ENCODE results near the gene RET. TPM values are rescaled to one million over a fixed set of nuclear protein-coding genes. Genes with fewer than 3 reads are reported as not detected.

Gene RET
- total RNA-seq, 1 donor from 2014 or later: 1.1 TPM

DNA sequence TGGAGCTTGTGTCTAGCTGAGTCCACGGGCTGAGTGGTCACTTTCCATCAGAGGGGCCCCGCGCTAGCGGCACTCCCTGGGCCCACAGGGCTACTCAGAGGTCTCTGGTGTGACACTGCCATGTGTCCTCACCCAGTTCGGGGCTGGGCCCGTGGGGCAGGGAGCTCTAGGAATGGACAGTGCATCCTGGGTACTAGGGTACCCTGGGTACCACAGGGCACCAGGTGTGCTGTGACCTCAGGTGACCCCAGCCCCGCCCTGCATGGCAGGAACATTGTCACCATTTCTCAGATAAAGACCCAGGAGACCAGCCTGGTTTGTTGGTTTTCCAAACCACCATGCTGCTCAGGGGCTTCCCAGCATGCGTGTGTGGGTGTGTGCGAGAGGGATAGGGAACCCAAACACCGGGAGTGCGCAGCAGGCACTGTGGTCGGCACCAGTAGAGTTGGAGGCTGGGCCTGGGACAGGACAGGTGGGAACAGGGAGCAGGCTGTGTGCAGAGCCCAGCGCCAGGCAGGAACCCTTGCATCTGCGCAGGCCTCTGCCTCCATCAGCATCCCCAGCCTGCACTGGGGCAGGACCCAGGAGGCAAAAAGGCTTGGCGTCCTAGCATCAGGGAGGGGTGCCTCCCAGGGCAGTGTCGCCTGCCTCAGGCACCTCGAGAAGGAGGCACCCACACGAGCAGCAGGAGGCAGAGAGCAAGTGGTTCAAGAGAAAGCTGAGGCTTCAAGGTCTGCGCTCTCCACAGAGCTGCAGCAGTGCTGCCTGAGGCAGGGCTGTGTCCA lies 42.0 kb downstream of the RET start:
- FAIRE-seq: no peak
- Mint-ChIP-seq H3K36me3 (ENCODE audit: low read depth, unreplicated experiment) (peaks cover 2% of the 10 kb centered on the region), H3K4me3 (ENCODE audit: unreplicated experiment) (no peak overlapping the region), H3K4me1 (ENCODE audit: low read depth, unreplicated experiment) (peaks cover 20% of the 10 kb centered on the region), H3K27ac (ENCODE audit: unreplicated experiment) (no peak overlapping the region), H3K9me3 (ENCODE audit: unreplicated experiment) (no peaks in the 10 kb centered on the region), H3K27me3 (ENCODE audit: low read depth, unreplicated experiment) (peaks cover 7% of the 10 kb centered on the region)
- H3K9me3 ChIP-seq (ENCODE audit: insufficient read depth, low read depth, low read length): no peaks in the 10 kb centered on the region
- no peaks in the 10 kb centered on the region for H3K79me2 ChIP-seq (ENCODE audit: insufficient read depth, low read length)
- no peak overlapping the region for H3K27ac ChIP-seq (ENCODE audit: low read depth, low read length)
- H3K9ac ChIP-seq (ENCODE audit: low read length): no peak overlapping the region
- H3K27me3 ChIP-seq (ENCODE audit: insufficient read depth, low read length): no peaks in the 10 kb centered on the region
- H2AFZ ChIP-seq (ENCODE audit: low read depth, low read length): no peak overlapping the region
- no peak overlapping the region for H3K4me2 ChIP-seq (ENCODE audit: low read length)
- no peak for TF ChIP-seq EZH2 (IDR thresholded peaks at IDR 0.05; ENCODE audit: insufficient read depth, low read length)
- TF ChIP-seq, protein P1, sequence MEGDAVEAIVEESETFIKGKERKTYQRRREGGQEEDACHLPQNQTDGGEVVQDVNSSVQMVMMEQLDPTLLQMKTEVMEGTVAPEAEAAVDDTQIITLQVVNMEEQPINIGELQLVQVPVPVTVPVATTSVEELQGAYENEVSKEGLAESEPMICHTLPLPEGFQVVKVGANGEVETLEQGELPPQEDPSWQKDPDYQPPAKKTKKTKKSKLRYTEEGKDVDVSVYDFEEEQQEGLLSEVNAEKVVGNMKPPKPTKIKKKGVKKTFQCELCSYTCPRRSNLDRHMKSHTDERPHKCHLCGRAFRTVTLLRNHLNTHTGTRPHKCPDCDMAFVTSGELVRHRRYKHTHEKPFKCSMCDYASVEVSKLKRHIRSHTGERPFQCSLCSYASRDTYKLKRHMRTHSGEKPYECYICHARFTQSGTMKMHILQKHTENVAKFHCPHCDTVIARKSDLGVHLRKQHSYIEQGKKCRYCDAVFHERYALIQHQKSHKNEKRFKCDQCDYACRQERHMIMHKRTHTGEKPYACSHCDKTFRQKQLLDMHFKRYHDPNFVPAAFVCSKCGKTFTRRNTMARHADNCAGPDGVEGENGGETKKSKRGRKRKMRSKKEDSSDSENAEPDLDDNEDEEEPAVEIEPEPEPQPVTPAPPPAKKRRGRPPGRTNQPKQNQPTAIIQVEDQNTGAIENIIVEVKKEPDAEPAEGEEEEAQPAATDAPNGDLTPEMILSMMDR (IDR thresholded peaks at IDR 0.05; ENCODE audit: insufficient read depth, low read depth, low read length): no peak
- no peaks in the 10 kb centered on the region for H3K36me3 ChIP-seq (ENCODE audit: insufficient read depth, low read length)
- H3K4me1 ChIP-seq (ENCODE audit: insufficient read depth, low read length): peaks cover 4% of the 10 kb centered on the region
- DNase-seq (ENCODE audit: low read depth): no peak
- H3K4me3 ChIP-seq (ENCODE audit: insufficient read depth, low read depth, low read length): no peak overlapping the region
- H4K20me1 ChIP-seq (ENCODE audit: insufficient read depth, low read length): no peaks in the 10 kb centered on the region

DNA sequence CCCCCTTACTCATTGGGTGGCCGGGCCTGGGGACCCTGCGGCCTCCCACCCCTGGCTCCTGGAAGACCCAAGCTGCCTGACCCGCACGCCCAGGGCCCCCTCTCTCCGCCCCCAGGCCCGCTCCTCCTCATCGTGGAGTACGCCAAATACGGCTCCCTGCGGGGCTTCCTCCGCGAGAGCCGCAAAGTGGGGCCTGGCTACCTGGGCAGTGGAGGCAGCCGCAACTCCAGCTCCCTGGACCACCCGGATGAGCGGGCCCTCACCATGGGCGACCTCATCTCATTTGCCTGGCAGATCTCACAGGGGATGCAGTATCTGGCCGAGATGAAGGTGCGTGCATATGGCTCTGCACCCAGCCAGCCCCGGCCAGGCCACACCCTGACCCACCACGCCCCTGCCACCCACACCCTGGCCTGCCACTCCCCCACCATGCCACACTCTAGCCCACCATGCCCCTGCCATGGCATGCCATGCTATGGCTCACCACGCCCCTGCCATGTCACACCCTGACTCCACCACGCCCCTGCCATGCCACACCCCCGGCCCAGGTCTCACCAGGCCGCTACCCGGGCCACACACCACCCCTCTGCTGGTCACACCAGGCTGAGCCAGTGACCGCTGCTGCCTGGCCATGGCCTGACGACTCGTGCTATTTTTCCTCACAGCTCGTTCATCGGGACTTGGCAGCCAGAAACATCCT lies 42.7 kb downstream of the RET start:
- Histone ChIP-seq H2AFZ (ENCODE audit: low read depth, low read length) (no peak overlapping the region), H3K4me3 (ENCODE audit: insufficient read depth, low read depth, low read length) (no peak overlapping the region), H3K9me3 (ENCODE audit: insufficient read depth, low read depth, low read length) (no peaks in the 10 kb centered on the region), H3K36me3 (ENCODE audit: insufficient read depth, low read length) (no peaks in the 10 kb centered on the region), H3K27me3 (ENCODE audit: insufficient read depth, low read length) (no peaks in the 10 kb centered on the region), H3K4me1 (ENCODE audit: insufficient read depth, low read length) (peaks cover 4% of the 10 kb centered on the region), H3K9ac (ENCODE audit: low read length) (no peak overlapping the region), H3K79me2 (ENCODE audit: insufficient read depth, low read length) (no peaks in the 10 kb centered on the region), H3K27ac (ENCODE audit: low read depth, low read length) (no peak overlapping the region), H3K4me2 (ENCODE audit: low read length) (no peak overlapping the region), H4K20me1 (ENCODE audit: insufficient read depth, low read length) (no peaks in the 10 kb centered on the region)
- H3K27me3 Mint-ChIP-seq (ENCODE audit: low read depth, unreplicated experiment): peaks cover 7% of the 10 kb centered on the region
- TF ChIP-seq, protein P1 (IDR thresholded peaks at IDR 0.05; ENCODE audit: insufficient read depth, low read depth, low read length): no peak
- no peak for TF ChIP-seq EZH2 (IDR thresholded peaks at IDR 0.05; ENCODE audit: insufficient read depth, low read length)
- DNase-seq (ENCODE audit: low read depth) (no peak), FAIRE-seq (no peak)
- H3K9me3 Mint-ChIP-seq (ENCODE audit: unreplicated experiment): no peaks in the 10 kb centered on the region
- H3K36me3 Mint-ChIP-seq (ENCODE audit: low read depth, unreplicated experiment): no peaks in the 10 kb centered on the region
- H3K27ac Mint-ChIP-seq (ENCODE audit: unreplicated experiment): no peak overlapping the region
- H3K4me3 Mint-ChIP-seq (ENCODE audit: unreplicated experiment): no peak overlapping the region
- H3K4me1 Mint-ChIP-seq (ENCODE audit: low read depth, unreplicated experiment): peaks cover 20% of the 10 kb centered on the region
